ENCODE data around the gene CELSR1.
"Not testable (repeated sequence)": the region's sequence is repeated elsewhere in the genome, so short reads cannot be mapped to it uniquely, and the experiment has no call there.

Gene CELSR1

GRCh38 chr22:46481386-46481785, 56.0 kb downstream of the CELSR1 start:
- Histone ChIP-seq H3K9ac (ENCODE audit: low read depth in 1 of 2, low read length in 2 of 2) (no peak overlapping the region), H3K27me3 (ENCODE audit: control insufficient read depth in 1 of 2, insufficient read depth in 2 of 2, low read length in 2 of 2) (peaks cover 4% of the 10 kb centered on the region in 2 donors), H3K27ac (ENCODE audit: low read depth, low read length) (no peak overlapping the region), H3K9me3 (ENCODE audit: control insufficient read depth in 1 of 2, low read length in 2 of 2) (no peaks in the 10 kb centered on the region), H3K4me3 (ENCODE audit: low read depth in 1 of 2, low read length in 2 of 2) (no peak overlapping the region), H3K36me3 (ENCODE audit: control insufficient read depth in 1 of 2, insufficient read depth in 2 of 2, low read length in 2 of 2) (no peaks in the 10 kb centered on the region), H3K4me1 (ENCODE audit: control insufficient read depth in 1 of 2, insufficient read depth in 2 of 2, low read length in 2 of 2) (no peaks in the 10 kb centered on the region)

DNA sequence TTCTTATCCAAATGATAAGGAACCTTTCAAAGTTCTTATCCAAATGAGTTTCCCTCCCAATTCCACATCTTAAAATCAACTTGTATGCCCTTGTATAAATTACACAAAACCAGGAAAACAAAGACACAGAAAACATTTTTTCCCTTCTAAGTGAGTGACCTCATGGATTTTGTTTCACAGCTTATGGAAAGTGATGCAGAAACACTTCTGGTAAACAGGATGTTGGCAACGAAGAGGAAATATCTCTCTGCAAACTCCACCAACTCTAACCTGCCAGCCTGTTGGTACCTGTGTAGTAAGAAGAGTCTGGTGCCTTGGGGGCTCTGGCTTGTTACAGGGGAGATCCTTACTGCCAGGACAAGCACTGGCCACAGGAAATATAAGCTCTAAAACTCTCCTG, 57.0 kb downstream of the CELSR1 start:
- H3K27ac ChIP-seq (ENCODE audit: low read depth, low read length), result no peak overlapping the region
- no peaks in the 10 kb centered on the region for H3K36me3 ChIP-seq (ENCODE audit: control insufficient read depth in 1 of 2, insufficient read depth in 2 of 2, low read length in 2 of 2)
- no peak overlapping the region for H3K9ac ChIP-seq (ENCODE audit: low read depth in 1 of 2, low read length in 2 of 2)
- no peaks in the 10 kb centered on the region for H3K4me1 ChIP-seq (ENCODE audit: control insufficient read depth in 1 of 2, insufficient read depth in 2 of 2, low read length in 2 of 2)
- H3K9me3 ChIP-seq (ENCODE audit: control insufficient read depth in 1 of 2, low read length in 2 of 2), result no peaks in the 10 kb centered on the region
- H3K4me3 ChIP-seq (ENCODE audit: low read depth in 1 of 2, low read length in 2 of 2), result no peak overlapping the region
- H3K27me3 ChIP-seq (ENCODE audit: control insufficient read depth in 1 of 2, insufficient read depth in 2 of 2, low read length in 2 of 2), result peaks cover 4% of the 10 kb centered on the region in 2 donors

- Histone ChIP-seq H3K9me3 (ENCODE audit: control insufficient read depth in 1 of 2, low read length in 2 of 2) (no peaks in the 10 kb centered on the region), H3K27ac (ENCODE audit: low read depth, low read length) (no peak overlapping the region), H3K4me1 (ENCODE audit: control insufficient read depth in 1 of 2, insufficient read depth in 2 of 2, low read length in 2 of 2) (no peaks in the 10 kb centered on the region), H3K9ac (ENCODE audit: low read depth in 1 of 2, low read length in 2 of 2) (no peak overlapping the region), H3K36me3 (ENCODE audit: control insufficient read depth in 1 of 2, insufficient read depth in 2 of 2, low read length in 2 of 2) (no peaks in the 10 kb centered on the region), H3K4me3 (ENCODE audit: low read depth in 1 of 2, low read length in 2 of 2) (no peak overlapping the region), H3K27me3 (ENCODE audit: control insufficient read depth in 1 of 2, insufficient read depth in 2 of 2, low read length in 2 of 2) (peaks cover 4 to 7% of the 10 kb centered on the region in 2 donors)
Observed at GRCh38 chr22:46479046-46479445, 58.4 kb downstream of the CELSR1 start.

DNA sequence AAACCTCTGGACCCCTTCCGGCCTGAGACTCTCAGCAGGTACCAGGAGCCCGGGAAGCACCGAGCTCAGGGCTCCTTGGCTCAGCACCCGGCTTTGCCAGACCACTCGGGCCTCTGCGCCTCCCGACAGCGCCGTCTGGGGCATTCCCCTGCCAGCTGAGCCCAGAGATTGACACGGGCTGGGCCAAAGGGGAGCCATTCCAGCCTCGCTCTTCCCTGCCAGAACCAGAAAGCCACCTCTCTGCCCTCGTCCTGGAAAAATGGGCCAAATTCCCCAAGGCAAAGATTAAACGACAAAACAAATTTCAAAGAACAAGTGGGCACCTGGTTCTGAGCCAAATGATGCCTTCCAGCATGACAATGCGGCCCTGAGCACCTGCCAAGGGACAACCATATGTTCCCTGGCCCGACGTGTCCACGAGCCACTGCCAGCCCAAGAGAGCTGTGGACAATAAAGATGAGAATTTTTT, 59.3 kb downstream of the CELSR1 start:
- H3K4me3 ChIP-seq (ENCODE audit: low read depth in 1 of 2, low read length in 2 of 2), result no peak overlapping the region
- H3K4me1 ChIP-seq (ENCODE audit: control insufficient read depth in 1 of 2, insufficient read depth in 2 of 2, low read length in 2 of 2), result no peaks in the 10 kb centered on the region
- H3K36me3 ChIP-seq (ENCODE audit: control insufficient read depth in 1 of 2, insufficient read depth in 2 of 2, low read length in 2 of 2), result no peaks in the 10 kb centered on the region
- H3K9ac ChIP-seq (ENCODE audit: low read depth in 1 of 2, low read length in 2 of 2), result no peak overlapping the region
- no peak overlapping the region for H3K27ac ChIP-seq (ENCODE audit: low read depth, low read length)
- peaks cover 4 to 10% of the 10 kb centered on the region in 2 donors for H3K27me3 ChIP-seq (ENCODE audit: control insufficient read depth in 1 of 2, insufficient read depth in 2 of 2, low read length in 2 of 2)
- no peaks in the 10 kb centered on the region for H3K9me3 ChIP-seq (ENCODE audit: control insufficient read depth in 1 of 2, low read length in 2 of 2)

DNA sequence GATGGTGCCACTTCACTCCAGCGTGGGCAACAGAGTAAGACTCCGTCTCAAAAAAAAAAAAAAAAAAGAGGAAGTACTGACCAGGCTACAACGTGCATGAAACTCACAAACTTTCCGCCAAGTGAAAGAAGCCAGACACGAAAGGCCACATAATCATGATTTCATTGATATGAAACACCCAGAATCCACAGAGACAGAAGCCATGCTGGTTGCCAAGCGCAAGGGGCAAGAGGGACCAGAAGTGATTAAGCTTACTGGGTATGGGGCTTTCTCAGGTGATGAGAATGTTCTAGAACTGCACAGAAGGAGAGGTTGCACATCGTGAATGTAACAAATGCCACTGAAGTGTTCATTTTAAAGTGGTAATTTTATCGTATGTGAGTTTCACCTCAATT, 60.9 kb downstream of the CELSR1 start:
- H3K9ac ChIP-seq (ENCODE audit: low read depth in 1 of 2, low read length in 2 of 2), result no peak overlapping the region
- H3K9me3 ChIP-seq (ENCODE audit: control insufficient read depth in 1 of 2, low read length in 2 of 2), result no peaks in the 10 kb centered on the region
- H3K4me3 ChIP-seq (ENCODE audit: low read depth in 1 of 2, low read length in 2 of 2), result no peak overlapping the region
- no peak overlapping the region for H3K27ac ChIP-seq (ENCODE audit: low read depth, low read length)
- H3K36me3 ChIP-seq (ENCODE audit: control insufficient read depth in 1 of 2, insufficient read depth in 2 of 2, low read length in 2 of 2), result no peaks in the 10 kb centered on the region
- H3K4me1 ChIP-seq (ENCODE audit: control insufficient read depth in 1 of 2, insufficient read depth in 2 of 2, low read length in 2 of 2), result no peaks in the 10 kb centered on the region
- peaks cover 4 to 10% of the 10 kb centered on the region in 2 donors for H3K27me3 ChIP-seq (ENCODE audit: control insufficient read depth in 1 of 2, insufficient read depth in 2 of 2, low read length in 2 of 2)

GRCh38 chr22:46473896-46474557, 63.4 kb downstream of the CELSR1 start:
- no peaks in the 10 kb centered on the region for H3K36me3 ChIP-seq (ENCODE audit: control insufficient read depth in 1 of 2, insufficient read depth in 2 of 2, low read length in 2 of 2)
- no peak overlapping the region for H3K27ac ChIP-seq (ENCODE audit: low read depth, low read length)

GRCh38 chr22:46473021-46473779, 64.2 kb downstream of the CELSR1 start:
- H3K9me3 ChIP-seq (ENCODE audit: control insufficient read depth in 1 of 2, low read length in 2 of 2), result no peaks in the 10 kb centered on the region
- H3K27ac ChIP-seq (ENCODE audit: low read depth, low read length), result no peak overlapping the region
- peaks cover 4 to 10% of the 10 kb centered on the region in 2 donors for H3K27me3 ChIP-seq (ENCODE audit: control insufficient read depth in 1 of 2, insufficient read depth in 2 of 2, low read length in 2 of 2)
- H3K4me3 ChIP-seq (ENCODE audit: low read depth in 1 of 2, low read length in 2 of 2), result no peak overlapping the region
- no peaks in the 10 kb centered on the region for H3K36me3 ChIP-seq (ENCODE audit: control insufficient read depth in 1 of 2, insufficient read depth in 2 of 2, low read length in 2 of 2)
- no peak overlapping the region for H3K9ac ChIP-seq (ENCODE audit: low read depth in 1 of 2, low read length in 2 of 2)
- no peaks in the 10 kb centered on the region for H3K4me1 ChIP-seq (ENCODE audit: control insufficient read depth in 1 of 2, insufficient read depth in 2 of 2, low read length in 2 of 2)

More at GRCh38 chr22:46473896-46474557, 63.4 kb downstream of the CELSR1 start:
- H3K9ac ChIP-seq (ENCODE audit: low read depth in 1 of 2, low read length in 2 of 2), result no peak overlapping the region
- no peak overlapping the region for H3K4me3 ChIP-seq (ENCODE audit: low read depth in 1 of 2, low read length in 2 of 2)
- no peaks in the 10 kb centered on the region for H3K9me3 ChIP-seq (ENCODE audit: control insufficient read depth in 1 of 2, low read length in 2 of 2)
- no peaks in the 10 kb centered on the region for H3K4me1 ChIP-seq (ENCODE audit: control insufficient read depth in 1 of 2, insufficient read depth in 2 of 2, low read length in 2 of 2)
- peaks cover 4 to 10% of the 10 kb centered on the region in 2 donors for H3K27me3 ChIP-seq (ENCODE audit: control insufficient read depth in 1 of 2, insufficient read depth in 2 of 2, low read length in 2 of 2)

DNA sequence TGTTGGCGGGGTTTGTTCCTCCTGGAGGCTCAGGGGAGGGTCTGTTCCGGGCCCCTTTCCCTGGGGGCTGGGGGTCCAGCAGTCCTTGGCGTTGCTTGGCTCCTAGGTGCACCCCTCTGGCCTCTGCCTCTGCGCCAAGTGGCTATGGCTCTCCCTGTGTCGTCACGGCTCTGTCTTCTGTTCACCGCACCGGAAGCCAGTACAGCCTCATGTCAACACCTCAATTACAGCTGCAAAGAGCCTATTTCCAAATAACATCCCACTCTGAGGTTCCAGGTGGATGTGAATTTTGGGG, 64.8 kb downstream of the CELSR1 start:
- no peaks in the 10 kb centered on the region for H3K4me1 ChIP-seq (ENCODE audit: control insufficient read depth in 1 of 2, insufficient read depth in 2 of 2, low read length in 2 of 2)
- H3K9ac ChIP-seq (ENCODE audit: low read depth in 1 of 2, low read length in 2 of 2), result no peak overlapping the region
- H3K27me3 ChIP-seq (ENCODE audit: control insufficient read depth in 1 of 2, insufficient read depth in 2 of 2, low read length in 2 of 2), result peaks cover 0 to 10% of the 10 kb centered on the region in 2 donors
- H3K4me3 ChIP-seq (ENCODE audit: low read depth in 1 of 2, low read length in 2 of 2), result no peak overlapping the region
- no peak overlapping the region for H3K27ac ChIP-seq (ENCODE audit: low read depth, low read length)
- H3K36me3 ChIP-seq (ENCODE audit: control insufficient read depth in 1 of 2, insufficient read depth in 2 of 2, low read length in 2 of 2), result no peaks in the 10 kb centered on the region
- no peaks in the 10 kb centered on the region for H3K9me3 ChIP-seq (ENCODE audit: control insufficient read depth in 1 of 2, low read length in 2 of 2)

GRCh38 chr22:46471901-46472721, 65.3 kb downstream of the CELSR1 start:
- no peaks in the 10 kb centered on the region for H3K36me3 ChIP-seq (ENCODE audit: control insufficient read depth in 1 of 2, insufficient read depth in 2 of 2, low read length in 2 of 2)
- H3K9ac ChIP-seq (ENCODE audit: low read depth in 1 of 2, low read length in 2 of 2), result no peak overlapping the region
- peaks cover 0 to 10% of the 10 kb centered on the region in 2 donors for H3K27me3 ChIP-seq (ENCODE audit: control insufficient read depth in 1 of 2, insufficient read depth in 2 of 2, low read length in 2 of 2)
- no peaks in the 10 kb centered on the region for H3K4me1 ChIP-seq (ENCODE audit: control insufficient read depth in 1 of 2, insufficient read depth in 2 of 2, low read length in 2 of 2)
- H3K9me3 ChIP-seq (ENCODE audit: control insufficient read depth in 1 of 2, low read length in 2 of 2), result no peaks in the 10 kb centered on the region
- no peak overlapping the region for H3K27ac ChIP-seq (ENCODE audit: low read depth, low read length)
- no peak overlapping the region for H3K4me3 ChIP-seq (ENCODE audit: low read depth in 1 of 2, low read length in 2 of 2)

- not testable (repeated sequence) for H3K9me3 ChIP-seq (ENCODE audit: control insufficient read depth in 1 of 2, low read length in 2 of 2); H3K9ac ChIP-seq (ENCODE audit: low read depth in 1 of 2, low read length in 2 of 2); H3K27ac ChIP-seq (ENCODE audit: low read depth, low read length); H3K4me1 ChIP-seq (ENCODE audit: control insufficient read depth in 1 of 2, insufficient read depth in 2 of 2, low read length in 2 of 2); H3K4me3 ChIP-seq (ENCODE audit: low read depth in 1 of 2, low read length in 2 of 2); H3K27me3 ChIP-seq (ENCODE audit: control insufficient read depth in 1 of 2, insufficient read depth in 2 of 2, low read length in 2 of 2); H3K36me3 ChIP-seq (ENCODE audit: control insufficient read depth in 1 of 2, insufficient read depth in 2 of 2, low read length in 2 of 2)
Observed at GRCh38 chr22:46471330-46471729, 66.1 kb downstream of the CELSR1 start.
